ENCODE measurements around the gene FUT2.

FUT2 gene

DNA sequence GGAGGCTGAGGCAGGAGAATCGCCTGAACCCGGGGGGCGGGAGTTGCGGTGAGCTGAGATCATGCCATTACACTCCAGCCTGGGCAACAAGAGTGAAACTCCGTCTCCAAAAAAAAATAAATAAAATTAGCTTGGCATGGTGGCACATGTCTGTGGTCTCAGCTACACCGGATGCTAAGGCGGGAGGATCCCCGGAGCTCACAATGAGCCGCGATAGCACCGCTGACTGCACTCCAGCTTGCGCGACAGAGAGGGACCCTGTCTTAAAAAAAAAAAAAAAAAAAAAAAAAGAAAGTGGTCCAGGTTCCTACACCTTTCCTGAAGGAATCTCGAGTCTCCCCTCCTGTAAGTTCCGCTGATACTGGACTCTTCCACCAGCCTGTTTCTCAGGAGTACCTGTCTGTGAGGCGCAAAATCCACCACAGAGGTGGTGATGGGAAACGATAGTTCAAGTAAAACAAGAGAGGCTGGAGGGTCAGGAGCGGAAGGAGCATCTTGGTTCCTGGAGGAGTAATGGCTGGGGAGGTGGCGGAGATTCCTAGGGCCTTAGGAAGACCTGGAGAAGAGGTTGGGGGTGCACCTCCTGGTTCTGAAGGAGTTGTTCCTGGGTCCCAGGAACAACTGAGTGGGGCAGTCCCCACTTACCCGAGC is 56.2 kb downstream of the FUT2 start:
- TF ChIP-seq POLR2AphosphoS5 (IDR thresholded peaks at IDR 0.05; ENCODE audit: low read depth, low read length), result no peak
- TF ChIP-seq, protein P1, sequence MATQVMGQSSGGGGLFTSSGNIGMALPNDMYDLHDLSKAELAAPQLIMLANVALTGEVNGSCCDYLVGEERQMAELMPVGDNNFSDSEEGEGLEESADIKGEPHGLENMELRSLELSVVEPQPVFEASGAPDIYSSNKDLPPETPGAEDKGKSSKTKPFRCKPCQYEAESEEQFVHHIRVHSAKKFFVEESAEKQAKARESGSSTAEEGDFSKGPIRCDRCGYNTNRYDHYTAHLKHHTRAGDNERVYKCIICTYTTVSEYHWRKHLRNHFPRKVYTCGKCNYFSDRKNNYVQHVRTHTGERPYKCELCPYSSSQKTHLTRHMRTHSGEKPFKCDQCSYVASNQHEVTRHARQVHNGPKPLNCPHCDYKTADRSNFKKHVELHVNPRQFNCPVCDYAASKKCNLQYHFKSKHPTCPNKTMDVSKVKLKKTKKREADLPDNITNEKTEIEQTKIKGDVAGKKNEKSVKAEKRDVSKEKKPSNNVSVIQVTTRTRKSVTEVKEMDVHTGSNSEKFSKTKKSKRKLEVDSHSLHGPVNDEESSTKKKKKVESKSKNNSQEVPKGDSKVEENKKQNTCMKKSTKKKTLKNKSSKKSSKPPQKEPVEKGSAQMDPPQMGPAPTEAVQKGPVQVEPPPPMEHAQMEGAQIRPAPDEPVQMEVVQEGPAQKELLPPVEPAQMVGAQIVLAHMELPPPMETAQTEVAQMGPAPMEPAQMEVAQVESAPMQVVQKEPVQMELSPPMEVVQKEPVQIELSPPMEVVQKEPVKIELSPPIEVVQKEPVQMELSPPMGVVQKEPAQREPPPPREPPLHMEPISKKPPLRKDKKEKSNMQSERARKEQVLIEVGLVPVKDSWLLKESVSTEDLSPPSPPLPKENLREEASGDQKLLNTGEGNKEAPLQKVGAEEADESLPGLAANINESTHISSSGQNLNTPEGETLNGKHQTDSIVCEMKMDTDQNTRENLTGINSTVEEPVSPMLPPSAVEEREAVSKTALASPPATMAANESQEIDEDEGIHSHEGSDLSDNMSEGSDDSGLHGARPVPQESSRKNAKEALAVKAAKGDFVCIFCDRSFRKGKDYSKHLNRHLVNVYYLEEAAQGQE (IDR thresholded peaks at IDR 0.05; ENCODE audit: insufficient read depth in 1 of 2, low read depth in 2 of 2, low read length in 2 of 2), result no peak
- no peak for TF ChIP-seq SIN3A (IDR thresholded peaks at IDR 0.05; ENCODE audit: borderline replicate concordance, insufficient read depth, low read length)
- TF ChIP-seq FOXP2 (optimal IDR thresholded peaks at IDR 0.05; ENCODE audit: borderline replicate concordance, extremely low read depth, extremely low read length, insufficient read depth), result no peak
- TF ChIP-seq TAF1 (IDR thresholded peaks at IDR 0.05; ENCODE audit: borderline replicate concordance, insufficient read depth, low read length), result no peak

DNA sequence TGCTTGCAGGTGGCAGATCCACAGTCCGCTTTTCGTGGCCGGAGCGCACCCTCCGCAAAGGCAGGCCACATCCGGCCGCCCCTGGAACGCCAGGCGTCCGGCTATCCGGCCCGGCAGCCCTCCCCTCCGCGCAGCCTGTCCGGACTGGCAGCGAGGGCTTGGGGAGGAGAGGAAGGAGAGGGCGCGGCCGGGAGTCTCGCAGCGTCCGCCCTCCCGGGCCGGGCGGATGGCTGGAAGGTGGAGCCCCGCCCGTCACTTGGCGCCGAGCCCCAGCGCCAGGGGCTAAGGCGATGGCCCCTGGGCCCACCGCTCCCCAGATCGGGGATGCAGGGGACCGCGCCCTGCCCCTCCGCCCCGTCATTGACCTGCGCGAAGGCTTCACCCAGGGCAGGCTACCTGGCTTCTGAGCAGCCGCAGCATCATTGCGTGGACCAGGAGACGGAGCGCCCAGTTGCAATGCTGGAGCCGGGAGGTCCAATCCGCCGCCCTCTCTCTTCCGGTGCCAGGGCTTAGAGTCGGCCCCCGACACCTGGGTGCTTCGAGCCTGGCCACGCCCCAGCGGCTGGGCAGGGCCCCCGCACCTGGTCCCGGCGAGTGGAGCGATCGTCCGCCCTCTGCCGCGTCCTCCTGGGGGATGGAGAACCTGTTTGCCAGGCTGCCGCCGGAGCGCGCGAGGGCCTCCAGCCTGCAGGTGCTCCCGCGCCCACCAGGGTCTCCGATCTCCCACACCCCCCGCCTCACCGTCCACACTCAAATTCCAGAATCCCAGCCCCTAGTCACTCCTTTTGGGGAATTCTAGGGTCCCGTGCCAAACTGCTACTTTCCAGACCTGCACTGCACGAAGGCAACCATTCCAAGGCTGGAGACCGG is 57.0 kb downstream of the FUT2 start, which contains the start of gene FUT1:
Gene FUT1, minus strand, starts transcription at position 146 of the 870 bp plus-strand sequence. CDS start 1,360 bp downstream, outside the sequence.
- TF ChIP-seq TAF1 (IDR thresholded peaks at IDR 0.05; ENCODE audit: borderline replicate concordance, insufficient read depth, low read length) (no peak), SIN3A (IDR thresholded peaks at IDR 0.05; ENCODE audit: borderline replicate concordance, insufficient read depth, low read length) (peak; percentile 31; the same call in 1 of the 2 replicates), POLR2AphosphoS5 (IDR thresholded peaks at IDR 0.05; ENCODE audit: low read depth, low read length) (peak; percentile 81), FOXP2 (optimal IDR thresholded peaks at IDR 0.05; ENCODE audit: borderline replicate concordance, extremely low read depth, extremely low read length, insufficient read depth) (peak; percentile 86)
- TF ChIP-seq, protein P1 (IDR thresholded peaks at IDR 0.05; ENCODE audit: insufficient read depth in 1 of 2, low read depth in 2 of 2, low read length in 2 of 2), result no peak

DNA sequence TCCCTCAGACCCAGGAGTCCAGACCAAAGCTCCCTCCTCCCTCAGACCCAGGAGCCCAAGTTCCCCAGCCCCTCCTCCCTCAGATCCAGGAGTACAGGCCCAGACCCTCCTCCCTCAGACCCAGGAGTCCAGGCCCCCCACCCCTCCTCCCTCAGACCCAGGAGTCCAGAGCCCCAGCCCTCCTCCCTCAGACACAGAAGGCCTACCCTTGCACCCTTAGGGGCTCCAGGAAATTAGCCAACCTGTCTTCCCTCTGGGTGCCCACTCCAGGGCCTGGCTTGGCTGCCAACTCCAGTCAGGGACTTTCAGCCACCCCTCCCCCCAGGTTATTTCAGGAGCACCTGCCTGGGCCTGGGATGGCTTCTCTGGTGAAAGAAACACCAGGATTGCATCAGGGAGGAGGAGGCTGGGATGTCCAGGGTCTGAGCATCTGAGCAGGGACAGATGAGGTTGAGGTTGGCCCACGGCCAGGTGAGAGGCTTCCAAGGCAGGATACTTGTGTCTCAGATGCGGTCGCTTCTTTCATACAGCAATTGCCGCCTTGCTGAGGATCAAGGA is 59.4 kb downstream of the FUT2 start, which contains the start of gene FGF21:
Gene FGF21, plus strand, starts transcription at position 441 of the 558 bp plus-strand sequence. CDS start 713 bp downstream, outside the sequence.
- TF ChIP-seq FOXP2 (optimal IDR thresholded peaks at IDR 0.05; ENCODE audit: borderline replicate concordance, extremely low read depth, extremely low read length, insufficient read depth), result no peak
- TF ChIP-seq POLR2AphosphoS5 (IDR thresholded peaks at IDR 0.05; ENCODE audit: low read depth, low read length), result no peak
- no peak for TF ChIP-seq TAF1 (IDR thresholded peaks at IDR 0.05; ENCODE audit: borderline replicate concordance, insufficient read depth, low read length)
- TF ChIP-seq, protein P1 (IDR thresholded peaks at IDR 0.05; ENCODE audit: insufficient read depth in 1 of 2, low read depth in 2 of 2, low read length in 2 of 2), result no peak
- TF ChIP-seq SIN3A (IDR thresholded peaks at IDR 0.05; ENCODE audit: borderline replicate concordance, insufficient read depth, low read length), result no peak
